Panc1 (cell line): ENCODE data around the gene LHX1. TPM values are rescaled to one million over a fixed set of nuclear protein-coding genes. Genes with fewer than 3 reads are reported as not detected.

Experiments used
- ATAC-seq: fragments of 200-7000 bp; cut with Tn5 transposase; 2 replicates; pipeline ENCODE4 v1.9.1; 2020; ENCODE audit warnings: mild to moderate bottlenecking, moderate library complexity
- BruUV-seq: library from RNA; stranded (reverse); fragments of 400-500 nt; replicated peaks from 2 replicates; lab custom pipeline; 2021; lab: Mats Ljungman, UMichigan
- CTCF ChIA-PET: fragments of 300-600 bp; sonication (Branson Sonifier 250); formaldehyde crosslinking; loops from one replicate; lab custom pipeline; 2022; ENCODE audit warnings: antibody characterized with exemption; lab: Charles Lee
- POLR2A ChIA-PET: fragments of 300-600 bp; sonication (Branson Sonifier 250); formaldehyde crosslinking; loops from one replicate; lab custom pipeline; 2022; ENCODE audit warnings: antibody characterized with exemption; lab: Charles Lee
- DNase-seq: peaks from one replicate; pipeline ENCODE4 v3.0.0-alpha.2; 2010; ENCODE audit warnings: low read depth, low spot score
- H3K27ac ChIP-seq: 2 replicates; pipeline ENCODE4 v1.5.1; 2011; ENCODE audit warnings: mild to moderate bottlenecking, low read length, inconsistent platforms
- H3K27me3 ChIP-seq: fragments of 200-500 bp; sonication (Bioruptor generic); 2 replicates; pipeline ENCODE4 v1.6.0; 2014; ENCODE audit warnings: low read length, inconsistent platforms; ENCODE audit not compliant: control insufficient read depth, insufficient read depth
- H3K36me3 ChIP-seq: fragments of 200-500 bp; sonication (Bioruptor generic); 2 replicates; pipeline ENCODE4 v1.5.1; 2014; ENCODE audit warnings: inconsistent platforms, mild to moderate bottlenecking, low read length, moderate library complexity; ENCODE audit not compliant: control insufficient read depth, insufficient read depth
- H3K4me1 ChIP-seq: 2 replicates; pipeline ENCODE4 v1.5.1; 2011; ENCODE audit warnings: inconsistent platforms, mild to moderate bottlenecking, low read length, moderate library complexity; ENCODE audit not compliant: control insufficient read depth, insufficient read depth
- H3K4me3 ChIP-seq, 2 experiments: 2 replicates each; pipeline ENCODE4 v1.5.1; 2011 to 2012; ENCODE audit warnings: low read depth in 2 of 2, low read length in 2 of 2, mild to moderate bottlenecking in 2 of 2, inconsistent platforms in 1 of 2, moderate library complexity in 1 of 2
- H3K9me3 ChIP-seq: fragments of 200-500 bp; sonication (Bioruptor generic); 2 replicates; pipeline ENCODE4 v1.5.1; 2014; ENCODE audit warnings: low read depth, mild to moderate bottlenecking, inconsistent platforms, low read length, moderate library complexity; ENCODE audit not compliant: control insufficient read depth, insufficient read depth
- CTCF ChIP-seq: fragments of 450-650 bp; IDR thresholded peaks from 2 replicates; pipeline ENCODE4 v1.5.1; 2017; ENCODE audit warnings: mild to moderate bottlenecking
- POLR2AphosphoS5 ChIP-seq: IDR thresholded peaks from 2 replicates; pipeline ENCODE4 v1.6.1; 2012; ENCODE audit warnings: mild to moderate bottlenecking, low read depth, low read length, moderate library complexity
- REST ChIP-seq, 2 experiments: IDR thresholded peaks; 2 replicates each; pipeline ENCODE4 v1.6.1; 2011 to 2012; ENCODE audit warnings: low read depth in 2 of 2, control low read depth in 1 of 2, low read length in 1 of 2, mild to moderate bottlenecking in 1 of 2, moderate library complexity in 1 of 2; ENCODE audit not compliant: insufficient read depth in 1 of 2
- SIN3A ChIP-seq: IDR thresholded peaks from 2 replicates; pipeline ENCODE4 v1.6.1; 2012; ENCODE audit warnings: low read depth, mild to moderate bottlenecking, low read length, moderate library complexity, borderline replicate concordance; ENCODE audit not compliant: insufficient read depth
- TCF7L2 ChIP-seq: IDR thresholded peaks from 2 replicates; pipeline ENCODE4 v1.6.1; 2011; ENCODE audit warnings: mild to moderate bottlenecking, low read depth, low read length, inconsistent platforms
- in situ Hi-C: cut with HindIII; loops from 2 replicates; pipeline ENCODE4 v1.10.0; 2016; ENCODE audit warnings: low sequenced_read_pairs, low pct_unique_long_range_greater_than_20kb
- intact Hi-C: fragments of 100-400 bp; cut with micrococcal nuclease; formaldehyde crosslinking; loops from one replicate; pipeline ENCODE4 v1.10.0; 2022; ENCODE audit not compliant: unreplicated experiment
- total RNA-seq: library from RNA; stranded (reverse); gene quantifications from one replicate; pipeline ENCODE4 v1.2.1, GENCODE V29; 2021; ENCODE audit not compliant: unreplicated experiment

LHX1 gene
- total RNA-seq, 1 experiment from 2014 or later, result 8.6 TPM

GRCh38 chr17:36945140-36945539 is 7.9 kb downstream of the LHX1 start:
- BruUV-seq, result no TSS peak
- TF ChIP-seq REST (IDR thresholded peaks at IDR 0.05; ENCODE audit: insufficient read depth in 1 of 2, low read depth in 2 of 2, low read length in 1 of 2), result no peak
- TF ChIP-seq TCF7L2, result no peak
- no peak for TF ChIP-seq POLR2AphosphoS5
- no peak for TF ChIP-seq SIN3A
- TF ChIP-seq CTCF, result no peak
- H3K36me3 ChIP-seq, result no peaks in the 10 kb centered on the region; the same call in 1 of the 2 replicates
- no peak overlapping the region for H3K27ac ChIP-seq
- no peaks in the 10 kb centered on the region for H3K27me3 ChIP-seq
- in situ Hi-C loops, result no loop called here
- POLR2A ChIA-PET, result no interaction called here
- intact Hi-C loops, result no loop called here
- H3K4me3 ChIP-seq, result no peak overlapping the region
- DNase-seq, result no peak
- peaks cover 6% of the 10 kb centered on the region for H3K4me1 ChIP-seq
- no peak for ATAC-seq
- CTCF ChIA-PET, result no interaction called here
- no peaks in the 10 kb centered on the region for H3K9me3 ChIP-seq

GRCh38 chr17:36945959-36946725 is 8.9 kb downstream of the LHX1 start:
- H3K27me3 ChIP-seq, result no peaks in the 10 kb centered on the region
- BruUV-seq, result no TSS peak

More at GRCh38 chr17:36945959-36946725, 8.9 kb downstream of the LHX1 start:
- Histone ChIP-seq H3K27ac (no peak overlapping the region), H3K36me3 (peaks cover 3% of the 10 kb centered on the region; the same call in 1 of the 2 replicates), H3K4me3 (no peak overlapping the region), H3K9me3 (no peaks in the 10 kb centered on the region), H3K4me1 (peaks cover 6% of the 10 kb centered on the region)
- ChIA-PET POLR2A (no interaction called here), CTCF (no interaction called here)
- in situ Hi-C loops, result no loop called here
- TF ChIP-seq POLR2AphosphoS5 (no peak), REST (IDR thresholded peaks at IDR 0.05; ENCODE audit: insufficient read depth in 1 of 2, low read depth in 2 of 2, low read length in 1 of 2) (no peak), SIN3A (no peak), TCF7L2 (no peak), CTCF (no peak)
- intact Hi-C loops, result no loop called here
- ATAC-seq (no peak), DNase-seq (no peak)
